Neural progenitor cell (in vitro differentiated cells): ENCODE measurements around the gene SLC1A1. TPM values are rescaled to one million over a fixed set of nuclear protein-coding genes. Genes with fewer than 3 reads are reported as not detected.

Source experiments
- DNase-seq: peaks from one replicate; pipeline ENCODE4 v3.0.0-alpha.2; 2016; ENCODE audit warnings: low spot score
- H2AFZ ChIP-seq: fragments of 200-600 bp; sonication (generic); replicated peaks from 2 replicates; pipeline ENCODE4 v1.6.1; 2016; ENCODE audit warnings: antibody characterized with exemption
- H3F3A ChIP-seq: fragments of 200-600 bp; sonication (generic); 2 replicates; pipeline ENCODE4 v1.6.1; 2016; ENCODE audit warnings: antibody characterized with exemption, low read depth
- H3K27ac ChIP-seq: fragments of 200-600 bp; sonication (generic); 2 replicates; pipeline ENCODE4 v1.5.1; 2016; ENCODE audit warnings: mild to moderate bottlenecking
- H3K27me3 ChIP-seq: fragments of 200-600 bp; sonication (generic); 2 replicates; pipeline ENCODE4 v1.6.1; 2016; ENCODE audit warnings: mild to moderate bottlenecking, moderate library complexity
- H3K36me3 ChIP-seq: fragments of 200-600 bp; sonication (generic); 2 replicates; pipeline ENCODE4 v1.5.1; 2016
- H3K4me1 ChIP-seq: fragments of 200-600 bp; sonication (generic); 2 replicates; pipeline ENCODE4 v1.6.1; 2016; ENCODE audit warnings: mixed run types
- H3K4me2 ChIP-seq: fragments of 200-600 bp; sonication (generic); 2 replicates; pipeline ENCODE4 v1.6.1; 2016
- H3K4me3 ChIP-seq: fragments of 200-600 bp; sonication (generic); 2 replicates; pipeline ENCODE4 v1.5.1; 2016
- H3K79me2 ChIP-seq: fragments of 200-600 bp; sonication (generic); 2 replicates; pipeline ENCODE4 v1.6.1; 2016; ENCODE audit warnings: low read depth
- H3K9ac ChIP-seq: fragments of 200-600 bp; sonication (generic); 2 replicates; pipeline ENCODE4 v1.6.1; 2016
- H3K9me3 ChIP-seq: fragments of 200-600 bp; sonication (generic); 2 replicates; pipeline ENCODE4 v1.5.1; 2016; ENCODE audit warnings: low read depth
- H4K20me1 ChIP-seq: fragments of 200-600 bp; sonication (generic); 2 replicates; pipeline ENCODE4 v1.6.1; 2016; ENCODE audit warnings: low read depth
- H3K27ac Mint-ChIP-seq: 3 replicates; pipeline ENCODE4 v1.8.0; 2021; ENCODE audit warnings: mixed read lengths
- H3K27me3 Mint-ChIP-seq: 2 replicates; pipeline ENCODE4 v1.8.0; 2022; ENCODE audit warnings: low read depth, mild to moderate bottlenecking, inconsistent platforms, moderate library complexity, mixed read lengths; ENCODE audit not compliant: insufficient read depth
- H3K36me3 Mint-ChIP-seq: 3 replicates; pipeline ENCODE4 v1.8.0; 2021; ENCODE audit warnings: mixed read lengths
- H3K4me1 Mint-ChIP-seq: 3 replicates; pipeline ENCODE4 v1.8.0; 2021; ENCODE audit warnings: mixed read lengths
- H3K4me3 Mint-ChIP-seq: 3 replicates; pipeline ENCODE4 v1.8.0; 2021; ENCODE audit warnings: mild to moderate bottlenecking, moderate library complexity, mixed read lengths
- H3K9me3 Mint-ChIP-seq: 3 replicates; pipeline ENCODE4 v1.8.0; 2020; ENCODE audit warnings: mixed read lengths
- CTCF ChIP-seq: fragments of 200-600 bp; sonication (generic); IDR thresholded peaks from 2 replicates; pipeline ENCODE4 v1.5.1; 2017; ENCODE audit warnings: antibody characterized with exemption, mild to moderate bottlenecking
- EZH2 ChIP-seq: fragments of 200-600 bp; sonication (generic); IDR thresholded peaks from 2 replicates; pipeline ENCODE4 v1.6.1; 2017; ENCODE audit warnings: antibody characterized with exemption, mild to moderate bottlenecking, moderate library complexity
- EZH2phosphoT487 ChIP-seq: fragments of 200-600 bp; sonication (generic); IDR thresholded peaks from 2 replicates; pipeline ENCODE4 v1.6.1; 2017; ENCODE audit warnings: antibody characterized with exemption
- total RNA-seq: library from RNA; depleted of rRNA; stranded (reverse); fragments of >200 nt; gene quantifications from 2 replicates; pipeline ENCODE4 v1.2.3, GENCODE V29; 2015; ENCODE audit warnings: low replicate concordance

Gene SLC1A1
- total RNA-seq, 1 donor from 2014 or later, result 16.2 TPM

GRCh38 chr9:4494806-4495205 is 4.5 kb downstream of the SLC1A1 start:
- Mint-ChIP-seq H3K27ac (no peak overlapping the region), H3K36me3 (no peaks in the 10 kb centered on the region), H3K9me3 (no peaks in the 10 kb centered on the region), H3K27me3 (peaks cover 13% of the 10 kb centered on the region), H3K4me1 (peaks cover 9% of the 10 kb centered on the region), H3K4me3 (no peak overlapping the region)
- no peaks in the 10 kb centered on the region for H3K9me3 ChIP-seq
- no peak overlapping the region for H3K4me2 ChIP-seq
- no peak overlapping the region for H3K9ac ChIP-seq
- H4K20me1 ChIP-seq, result no peaks in the 10 kb centered on the region
- peaks cover 4% of the 10 kb centered on the region for H3K4me1 ChIP-seq
- no peak overlapping the region for H2AFZ ChIP-seq
- H3F3A ChIP-seq, result peaks cover 14% of the 10 kb centered on the region
- TF ChIP-seq EZH2 (no peak), EZH2phosphoT487 (no peak), CTCF (no peak)
- H3K79me2 ChIP-seq, result peaks cover 3% of the 10 kb centered on the region
- H3K27ac ChIP-seq, result no peak overlapping the region
- H3K4me3 ChIP-seq, result no peak overlapping the region
- DNase-seq, result no peak
- peaks cover 12% of the 10 kb centered on the region for H3K27me3 ChIP-seq
- H3K36me3 ChIP-seq, result no peaks in the 10 kb centered on the region

- Mint-ChIP-seq H3K27me3 (peaks cover 13% of the 10 kb centered on the region), H3K9me3 (no peaks in the 10 kb centered on the region), H3K27ac (no peak overlapping the region), H3K36me3 (no peaks in the 10 kb centered on the region), H3K4me3 (no peak overlapping the region), H3K4me1 (peaks cover 9% of the 10 kb centered on the region)
- H3K4me1 ChIP-seq, result peaks cover 4% of the 10 kb centered on the region
- no peak overlapping the region for H3K9ac ChIP-seq
- H3K27ac ChIP-seq, result no peak overlapping the region
- H3K4me2 ChIP-seq, result no peak overlapping the region
- peaks cover 10% of the 10 kb centered on the region for H3K27me3 ChIP-seq
- H3K9me3 ChIP-seq, result no peaks in the 10 kb centered on the region
- H3K79me2 ChIP-seq, result peaks cover 3% of the 10 kb centered on the region
- H2AFZ ChIP-seq, result no peak overlapping the region
- no peak overlapping the region for H3K4me3 ChIP-seq
- peaks cover 11% of the 10 kb centered on the region for H3F3A ChIP-seq
- H3K36me3 ChIP-seq, result no peaks in the 10 kb centered on the region
- TF ChIP-seq EZH2phosphoT487 (no peak), CTCF (no peak), EZH2 (no peak)
- H4K20me1 ChIP-seq, result no peaks in the 10 kb centered on the region
- no peak for DNase-seq
Measured at GRCh38 chr9:4495537-4495936, 5.3 kb downstream of the SLC1A1 start.

DNA sequence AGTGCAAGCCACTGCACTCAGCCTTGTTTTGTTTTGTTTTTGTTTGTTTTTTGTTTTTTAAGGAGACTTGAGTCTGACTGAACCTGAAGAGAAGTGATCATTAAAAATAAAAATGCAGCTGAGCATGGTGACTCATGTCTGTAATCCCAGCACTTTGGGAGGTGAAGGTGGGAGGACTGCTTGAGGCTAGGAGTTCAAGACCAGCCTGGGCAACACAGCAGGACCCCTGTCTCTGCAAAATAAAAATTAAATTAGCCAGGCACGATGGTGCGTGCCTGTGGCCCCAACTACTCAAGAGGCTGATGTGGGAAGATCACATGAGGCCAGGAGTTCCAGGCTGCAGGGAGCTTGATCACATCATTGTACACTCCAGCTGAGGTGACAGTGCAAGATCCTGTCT is 6.2 kb downstream of the SLC1A1 start:
- Histone ChIP-seq H3K36me3 (no peaks in the 10 kb centered on the region), H3K79me2 (peaks cover 3% of the 10 kb centered on the region), H3K4me3 (no peak overlapping the region), H3K9me3 (no peaks in the 10 kb centered on the region), H3K4me1 (peaks cover 4% of the 10 kb centered on the region), H3K27ac (no peak overlapping the region), H3K9ac (no peak overlapping the region), H3K4me2 (no peak overlapping the region), H3F3A (peaks cover 6% of the 10 kb centered on the region), H4K20me1 (no peaks in the 10 kb centered on the region), H2AFZ (no peak overlapping the region), H3K27me3 (peaks cover under 1% of the 10 kb centered on the region)
- Mint-ChIP-seq H3K27ac (no peak overlapping the region), H3K4me1 (peaks cover 6% of the 10 kb centered on the region), H3K9me3 (no peaks in the 10 kb centered on the region), H3K27me3 (peaks cover 7% of the 10 kb centered on the region), H3K4me3 (no peak overlapping the region), H3K36me3 (no peaks in the 10 kb centered on the region)
- no peak for DNase-seq
- no peak for TF ChIP-seq CTCF
- TF ChIP-seq EZH2phosphoT487, result no peak
- TF ChIP-seq EZH2, result no peak
